K562 (cell line): ENCODE data around the gene MBD2. TPM values are rescaled to one million over a fixed set of nuclear protein-coding genes. Genes with fewer than 3 reads are reported as not detected.

Experiments used
- CCNT2 ChIP-seq: IDR thresholded peaks from 2 replicates; pipeline ENCODE4 v1.6.1; 2011; ENCODE audit warnings: borderline replicate concordance, low read depth, mild to moderate bottlenecking, moderate library complexity, mixed read lengths, low read length; ENCODE audit not compliant: insufficient read length; ENCODE audit errors: extremely low read depth
- E4F1 ChIP-seq: fragments of 250-450 bp; sonication (Bioruptor Pico); IDR thresholded peaks from 2 replicates; pipeline ENCODE4 v1.5.0; 2021; ENCODE audit warnings: mild to moderate bottlenecking, borderline replicate concordance
- ELF4 ChIP-seq: fragments of 450-650 bp; formaldehyde crosslinking; IDR thresholded peaks from 2 replicates; pipeline ENCODE4 v1.4.0; 2022; ENCODE audit warnings: missing genetic modification characterization
- HDAC2 ChIP-seq: fragments of 450-650 bp; IDR thresholded peaks from 2 replicates; pipeline ENCODE4 v1.6.1; 2016; ENCODE audit warnings: mild to moderate bottlenecking
- HIVEP1 ChIP-seq: fragments of 250-450 bp; sonication (Bioruptor Pico); IDR thresholded peaks from 2 replicates; pipeline ENCODE4 v1.4.0; 2020; ENCODE audit warnings: mild to moderate bottlenecking
- KAT2B ChIP-seq: IDR thresholded peaks from one replicate; pipeline ENCODE4 v1.6.1; 2012; ENCODE audit warnings: low read depth, mild to moderate bottlenecking, control low read depth, inconsistent platforms, low read length, moderate library complexity
- KDM5B ChIP-seq: fragments of 200-600 bp; sonication (generic); IDR thresholded peaks from 2 replicates; pipeline ENCODE4 v1.6.1; 2012; ENCODE audit warnings: low read depth, mild to moderate bottlenecking, moderate library complexity, low read length, control low read depth, inconsistent platforms; ENCODE audit not compliant: insufficient replicate concordance
- MNT ChIP-seq, 2 experiments: fragments of 450-650 bp; conservative IDR thresholded peaks; 2 replicates each; pipeline ENCODE4 v1.6.1; 2017; ENCODE audit warnings: mild to moderate bottlenecking in 2 of 2, moderate library complexity in 2 of 2
- MYBL2 ChIP-seq, 2 experiments: fragments of 450-650 bp in 1 of 2; sonication (generic) in 1 of 2; formaldehyde crosslinking in 1 of 2; IDR thresholded peaks; 2 replicates each; pipeline versions ENCODE4 v1.6.1 to v1.8.1; 2017 to 2022; ENCODE audit warnings: borderline replicate concordance in 1 of 2, inconsistent platforms in 1 of 2, low read depth in 1 of 2, mild to moderate bottlenecking in 1 of 2, missing genetic modification reagents in 1 of 2, moderate library complexity in 1 of 2
- NCOA1 ChIP-seq: fragments of 450-650 bp; IDR thresholded peaks from 2 replicates; pipeline ENCODE4 v1.6.1; 2016; ENCODE audit warnings: low read depth
- POU5F1 ChIP-seq: fragments of 150-350 bp; IDR thresholded peaks from 2 replicates; pipeline ENCODE4 v1.6.1; 2014; ENCODE audit warnings: borderline replicate concordance, low read length, low read depth, mild to moderate bottlenecking; ENCODE audit not compliant: partially characterized antibody
- PREB ChIP-seq: sonication (generic); formaldehyde crosslinking; IDR thresholded peaks from 2 replicates; pipeline ENCODE4 v1.8.1; 2023; ENCODE audit warnings: mild to moderate bottlenecking, missing genetic modification reagents
- USF2 ChIP-seq: sonication (generic); formaldehyde crosslinking; IDR thresholded peaks from 2 replicates; pipeline ENCODE4 v1.5.0; 2020; ENCODE audit warnings: missing genetic modification reagents
- ZNF436 ChIP-seq: fragments of 250-450, 450-650 bp; sonication (Bioruptor Pico); formaldehyde crosslinking; IDR thresholded peaks from 2 replicates; pipeline ENCODE4 v1.7.0; 2020; ENCODE audit warnings: mild to moderate bottlenecking
- ZNF507 ChIP-seq: conservative IDR thresholded peaks from 2 replicates; pipeline ENCODE4 v1.6.1; 2017; ENCODE audit warnings: missing genetic modification characterization, missing compliant biosample characterization
- polyA plus RNA-seq, 8 experiments: library from polyadenylated mRNA; depleted of rRNA in 4 of 8; stranded (reverse) in 5 of 8; unstranded in 3 of 8; fragments of >200 nt; fragmentation: Nextera tagmentation in 2 of 8; fragmentation: Illumina TruSeq in 1 of 8; extraction: Ambion mirVana in 2 of 8; extraction: Trizol in 1 of 8; gene quantifications; 2 replicates each; pipeline versions ENCODE4 v1.2.1 to v1.2.3, GENCODE V29; 2011 to 2014; ENCODE audit warnings: inconsistent platforms in 1 of 8, missing spikeins in 1 of 8
- total RNA-seq, 7 experiments: library from RNA; depleted of rRNA in 6 of 7; stranded (reverse); fragments of >200 nt in 6 of 7; fragmentation: Illumina TruSeq in 2 of 7; extraction: Trizol in 2 of 7; gene quantifications; 2 replicates each; pipeline versions ENCODE4 v1.2.1 to v1.2.3, GENCODE V29; 2011 to 2021; ENCODE audit warnings: low replicate concordance in 1 of 7

MBD2 gene
- total and polyA plus RNA-seq, 9 of the 15 experiments (the other 6 are each of a cell fraction or from before 2014, with no cell fraction given) = 4.4 to 40.2 (median 13.9) TPM

- no peak for TF ChIP-seq MNT (conservative IDR thresholded peaks at IDR 0.05)
- no peak for TF ChIP-seq NCOA1
- TF ChIP-seq USF2 (CRISPR knock-in tag) = no peak
- TF ChIP-seq KAT2B = no peak
- TF ChIP-seq HDAC2 = no peak
- no peak for TF ChIP-seq HIVEP1 (CRISPR knock-in tag)
- TF ChIP-seq E4F1 (CRISPR knock-in tag) = no peak
- no peak for TF ChIP-seq KDM5B
- no peak for TF ChIP-seq ZNF507 (tag)
- no peak for TF ChIP-seq POU5F1
- no peak for TF ChIP-seq PREB (CRISPR knock-in tag)
- TF ChIP-seq CCNT2 = no peak
- TF ChIP-seq ELF4 = no peak
- no peak for TF ChIP-seq MYBL2 (IDR thresholded peaks at IDR 0.05; ENCODE audit: low read depth)
- TF ChIP-seq MYBL2 (CRISPR knock-in tag; IDR thresholded peaks at IDR 0.05; ENCODE audit: borderline replicate concordance) = no peak
- TF ChIP-seq ZNF436 (CRISPR knock-in tag) = no peak
These were observed 63.2 kb downstream of the MBD2 start (continued) for GRCh38 chr18:54161267-54161666.
